Tibial nerve (tissue), 3 donors: Measurements from ENCODE around the gene HCAR2.

Experiments used
- CTCF ChIP-seq, 5 experiments: fragments of 200-600 bp in 3 of 5; fragments of 450-650 bp in 2 of 5; sonication (generic) in 3 of 5; IDR thresholded peaks; one replicate each; pipeline ENCODE4 v1.5.1; 2016 to 2019; ENCODE audit warnings: antibody characterized with exemption in 5 of 5, mild to moderate bottlenecking in 3 of 5, moderate library complexity in 2 of 5
- POLR2A ChIP-seq, 2 donors: fragments of 450-650 bp; IDR thresholded peaks; one replicate each; pipeline ENCODE4 v1.6.1; 2017; ENCODE audit warnings: antibody characterized with exemption in 2 of 2, mild to moderate bottlenecking in 2 of 2, moderate library complexity in 2 of 2

GRCh38 chr12:122743895-122744525, 40.9 kb upstream of the HCAR2 start:
- TF ChIP-seq CTCF (IDR thresholded peaks at IDR 0.05) (no peak), POLR2A (IDR thresholded peaks at IDR 0.05) (no peak)
